Tibial nerve (tissue), 3 donors: ENCODE data around the gene ATP1A4.

ENCODE experiments used
- CTCF ChIP-seq, 5 experiments: fragments of 200-600 bp in 3 of 5; fragments of 450-650 bp in 2 of 5; sonication (generic) in 3 of 5; IDR thresholded peaks; one replicate each; pipeline ENCODE4 v1.5.1; 2016 to 2019; ENCODE audit warnings: antibody characterized with exemption in 5 of 5, mild to moderate bottlenecking in 3 of 5, moderate library complexity in 2 of 5
- POLR2A ChIP-seq, 2 donors: fragments of 450-650 bp; IDR thresholded peaks; one replicate each; pipeline ENCODE4 v1.6.1; 2017; ENCODE audit warnings: antibody characterized with exemption in 2 of 2, mild to moderate bottlenecking in 2 of 2, moderate library complexity in 2 of 2

- no peak for TF ChIP-seq CTCF (IDR thresholded peaks at IDR 0.05)
- no peak for TF ChIP-seq POLR2A (IDR thresholded peaks at IDR 0.05)
Measured at GRCh38 chr1:160214481-160215140, 63.2 kb downstream of the ATP1A4 start.
